GM19468 (cell line): Measurements from ENCODE around the gene VSIG2.

Experiments
- ATAC-seq: cut with Tn5 transposase; IDR thresholded peaks from one replicate; pipeline ENCODE4 v1.9.1; 2021; ENCODE audit warnings: mild to moderate bottlenecking, moderate library complexity, moderate number of reproducible peaks; ENCODE audit not compliant: unreplicated experiment; ENCODE audit errors: extremely low read depth

VSIG2 gene

DNA sequence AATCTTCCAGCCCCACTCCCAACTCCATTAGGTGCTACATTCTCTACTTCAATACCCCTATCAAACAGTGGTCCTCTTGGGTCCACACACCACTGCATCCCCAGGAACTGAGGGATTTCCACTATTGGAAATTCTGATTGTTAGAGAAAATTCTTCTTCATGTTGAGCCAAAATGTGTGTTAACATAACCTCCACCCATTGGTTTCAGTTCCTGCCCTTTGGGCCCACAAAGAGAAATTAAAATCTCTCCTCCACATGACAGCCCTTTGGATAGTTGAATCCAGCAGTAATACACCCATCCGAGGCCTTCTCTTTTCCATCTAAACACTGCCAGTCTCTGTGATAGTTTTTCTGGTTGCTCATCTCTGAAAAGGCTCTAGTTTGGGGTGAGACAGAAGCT, 2.1 kb downstream of the VSIG2 start:
- no peak for ATAC-seq

DNA sequence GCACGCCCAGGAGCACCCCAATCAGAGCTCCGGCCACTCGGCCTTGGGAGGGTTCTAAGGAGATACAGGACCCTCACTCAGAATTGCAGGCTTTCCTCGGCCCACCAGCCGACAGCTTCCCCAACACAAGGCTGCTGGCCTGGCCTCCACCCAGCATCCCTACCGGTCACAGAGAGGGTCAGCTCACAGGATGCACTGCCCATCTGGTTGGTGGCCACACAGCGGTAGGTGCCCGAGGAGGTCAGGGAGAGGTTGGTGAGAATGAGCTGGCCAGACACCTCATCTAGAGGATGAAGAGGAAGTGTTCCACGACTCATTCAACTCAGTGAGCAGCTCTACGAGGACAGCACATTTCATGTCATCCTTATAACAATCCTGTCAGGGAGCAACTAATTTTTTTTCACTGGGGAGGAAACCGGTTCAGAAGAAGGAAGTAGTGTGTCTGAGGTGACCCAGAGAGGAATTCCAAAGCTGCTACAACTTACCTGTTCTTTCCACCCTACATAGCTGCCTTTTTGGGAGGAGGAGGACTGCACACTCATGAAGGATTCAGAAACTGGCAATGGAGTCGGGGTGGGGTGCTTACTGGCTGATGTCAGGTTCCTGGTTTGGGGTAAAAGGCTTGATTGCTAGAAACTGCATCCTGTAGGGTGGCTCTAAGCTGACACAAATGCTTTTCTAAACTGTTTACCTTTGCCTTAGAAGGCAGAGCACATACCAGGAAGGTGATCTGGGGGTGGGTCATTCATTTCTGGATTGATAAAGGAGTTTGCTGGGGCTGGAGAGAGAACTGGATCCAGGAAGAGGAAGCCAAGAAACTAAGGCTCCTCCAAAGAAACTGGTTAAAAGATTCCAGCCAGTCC, 3.3 kb downstream of the VSIG2 start:
- no peak for ATAC-seq

DNA sequence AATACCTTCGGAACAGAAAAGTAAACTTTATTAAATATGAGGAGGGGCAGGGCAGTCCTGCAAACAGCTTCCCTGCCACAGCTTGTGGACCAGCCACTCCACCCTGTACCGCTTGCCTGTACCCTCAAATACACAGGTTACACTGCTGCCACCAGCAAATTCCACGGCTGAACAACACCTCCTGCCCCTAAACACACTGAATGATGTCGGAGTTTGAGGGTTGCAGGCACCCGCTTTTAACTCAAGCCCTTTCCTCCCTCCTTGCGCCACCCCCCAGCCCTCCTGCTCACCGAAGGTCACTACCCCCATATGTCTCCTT, 4.0 kb downstream of the VSIG2 start:
- no peak for ATAC-seq

DNA sequence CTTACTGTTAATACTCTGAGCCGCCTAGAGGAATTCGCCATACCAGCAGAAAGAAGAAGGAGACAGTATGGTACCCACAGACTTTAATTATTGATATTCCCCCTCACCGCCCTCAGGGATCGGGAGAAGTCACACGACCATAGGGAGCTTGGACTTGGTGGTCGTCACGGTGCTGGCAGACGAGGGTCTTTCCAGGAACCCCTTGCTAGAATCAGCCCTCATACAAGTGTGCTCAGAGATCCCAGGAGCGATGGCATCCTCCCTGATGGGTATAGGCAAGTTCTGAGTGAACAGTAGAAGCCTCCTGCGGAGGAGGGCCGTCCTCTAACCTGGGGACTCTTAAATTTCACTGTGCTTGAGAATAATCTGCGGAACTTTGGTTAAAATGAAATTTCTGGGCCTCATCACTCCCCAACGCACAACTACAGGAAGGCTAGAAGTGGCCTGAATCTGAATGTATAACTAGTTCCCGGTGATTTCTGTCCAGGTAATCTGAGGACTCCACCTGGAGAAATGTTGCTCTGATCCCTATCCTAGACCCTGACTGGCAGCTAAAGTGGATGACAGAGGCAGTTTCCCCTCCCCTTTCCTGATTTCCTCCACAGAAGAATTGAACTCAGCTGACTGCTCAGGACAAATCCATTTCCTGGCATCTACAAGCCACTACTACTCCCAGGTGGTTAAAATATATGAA, 4.5 kb downstream of the VSIG2 start:
- ATAC-seq, result no peak

DNA sequence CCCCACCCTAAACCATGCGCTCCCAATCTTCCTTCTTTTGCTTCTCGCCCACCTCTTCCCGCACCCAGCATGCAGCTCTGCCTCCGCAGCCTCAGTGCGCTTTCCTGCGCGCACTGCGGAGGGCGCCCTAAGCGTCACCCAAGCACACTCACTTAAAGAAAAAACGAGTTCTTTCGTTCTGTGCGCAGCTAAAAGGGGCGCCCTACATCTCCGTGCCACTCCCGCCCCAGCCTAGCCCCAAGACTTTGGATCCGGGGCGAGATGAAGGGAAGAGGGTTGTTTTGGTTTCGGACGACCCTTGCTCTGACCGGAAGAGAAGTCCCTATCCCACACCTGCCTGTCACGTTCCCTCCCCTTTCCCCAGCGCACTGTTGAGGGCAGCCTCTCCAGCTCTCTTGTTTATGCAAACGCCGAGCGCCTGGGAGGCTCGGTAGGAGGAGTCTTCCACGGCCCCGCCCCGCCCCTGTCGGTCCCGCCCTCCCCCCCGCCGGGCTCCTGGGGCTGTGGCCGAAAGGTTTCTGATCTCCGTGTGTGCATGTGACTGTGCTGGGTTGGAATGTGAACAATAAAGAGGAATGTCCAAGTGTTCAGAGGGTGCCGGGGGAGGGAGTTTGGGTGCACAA, 5.3 kb downstream of the VSIG2 start:
- peak; percentile 73 for ATAC-seq

DNA sequence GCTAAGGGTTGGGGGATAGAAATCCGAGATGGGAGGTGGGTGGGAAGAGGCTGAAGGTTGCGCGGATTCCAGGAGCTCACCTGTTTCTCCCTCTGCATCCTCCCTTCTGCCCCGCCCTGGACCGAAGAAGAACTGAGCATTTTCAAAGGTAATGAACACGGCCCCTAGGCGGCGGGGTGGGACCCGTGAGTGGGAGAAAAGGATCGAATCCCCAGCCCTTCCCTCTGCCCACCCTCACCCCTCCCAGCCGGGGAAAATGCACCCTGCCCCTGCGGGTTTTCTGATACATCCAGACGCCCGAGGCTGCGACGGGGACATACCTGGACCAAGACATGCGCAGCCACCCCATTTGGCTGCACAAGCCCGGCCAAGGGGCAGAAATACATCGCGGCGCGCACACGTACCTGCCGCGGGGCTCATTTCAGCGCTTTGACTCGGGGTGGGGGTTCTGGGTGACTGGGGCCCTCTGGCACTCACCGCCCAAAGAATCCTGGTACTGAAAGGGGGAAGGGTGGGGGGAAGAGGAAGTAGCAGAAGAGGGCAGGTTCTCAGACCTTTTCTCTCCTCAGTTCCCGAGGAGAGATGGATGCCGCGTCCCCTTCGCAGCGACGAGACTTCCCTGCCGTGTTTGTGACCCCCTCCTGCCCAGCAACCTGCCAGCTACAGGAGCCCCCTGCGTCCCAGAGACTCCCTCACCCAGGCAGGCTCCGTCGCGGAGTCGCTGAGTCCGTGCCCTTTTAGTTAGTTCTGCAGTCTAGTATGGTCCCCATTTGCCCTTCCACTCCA, 6.0 kb downstream of the VSIG2 start:
- no peak for ATAC-seq

DNA sequence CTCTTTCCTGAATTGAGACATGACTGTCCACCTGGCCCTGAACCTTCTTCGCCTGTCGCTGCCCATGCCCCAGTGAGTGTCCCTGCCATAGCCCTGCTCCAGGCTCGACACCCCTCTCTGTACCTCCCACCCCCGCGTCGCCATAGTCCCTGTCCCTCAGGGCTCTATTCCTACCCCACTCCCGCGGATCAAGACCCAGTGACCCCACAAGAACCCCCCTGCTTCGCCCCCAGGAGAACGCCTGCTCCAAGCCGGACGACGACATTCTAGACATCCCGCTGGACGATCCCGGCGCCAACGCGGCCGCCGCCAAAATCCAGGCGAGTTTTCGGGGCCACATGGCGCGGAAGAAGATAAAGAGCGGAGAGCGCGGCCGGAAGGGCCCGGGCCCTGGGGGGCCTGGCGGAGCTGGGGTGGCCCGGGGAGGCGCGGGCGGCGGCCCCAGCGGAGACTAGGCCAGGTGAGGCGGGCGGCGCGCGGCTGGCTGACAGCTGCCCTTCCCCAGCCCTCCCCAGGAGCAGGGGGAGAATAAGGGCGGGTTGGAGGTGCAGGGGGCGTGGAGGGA, 6.7 kb downstream of the VSIG2 start:
- ATAC-seq, result no peak

DNA sequence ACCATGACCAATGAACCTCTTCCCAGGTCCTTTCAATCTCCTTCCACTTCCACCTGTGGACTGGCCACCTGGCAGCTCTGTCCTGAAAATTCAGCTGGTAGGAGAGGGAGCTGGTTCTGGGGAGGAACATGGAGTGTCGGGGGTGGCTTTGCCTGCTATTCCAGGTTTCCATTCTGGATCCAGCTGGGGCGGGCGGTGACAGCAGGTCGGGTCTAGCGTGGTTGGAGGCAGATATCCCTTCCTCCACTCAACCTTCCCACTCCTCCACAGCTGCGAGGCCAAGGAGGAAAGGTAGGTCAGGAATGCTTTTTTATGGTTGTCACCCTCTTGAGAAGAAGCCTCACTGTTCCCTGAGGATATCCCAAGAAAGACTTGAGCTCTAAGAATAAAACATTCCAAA, 9.0 kb downstream of the VSIG2 start:
- ATAC-seq, result no peak

DNA sequence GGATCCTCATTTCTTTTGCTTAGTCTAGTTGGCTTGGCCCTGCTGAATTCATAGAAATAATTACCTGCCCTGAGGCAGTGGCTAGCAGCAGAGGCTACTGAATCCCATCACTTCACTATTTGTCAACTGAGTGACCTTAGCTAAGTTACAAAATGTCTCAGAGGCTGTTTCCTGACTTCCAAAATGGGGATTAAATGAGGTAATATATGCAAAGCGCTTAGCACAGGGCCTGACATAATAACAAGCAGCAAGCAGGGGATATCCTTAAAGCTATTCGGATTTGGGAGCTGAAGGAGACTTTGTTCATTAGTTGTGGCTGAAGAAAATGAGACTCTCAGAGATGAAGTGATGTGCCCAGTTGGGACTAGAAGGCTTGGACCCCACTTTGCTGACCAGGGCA, 9.5 kb downstream of the VSIG2 start:
- no peak for ATAC-seq

DNA sequence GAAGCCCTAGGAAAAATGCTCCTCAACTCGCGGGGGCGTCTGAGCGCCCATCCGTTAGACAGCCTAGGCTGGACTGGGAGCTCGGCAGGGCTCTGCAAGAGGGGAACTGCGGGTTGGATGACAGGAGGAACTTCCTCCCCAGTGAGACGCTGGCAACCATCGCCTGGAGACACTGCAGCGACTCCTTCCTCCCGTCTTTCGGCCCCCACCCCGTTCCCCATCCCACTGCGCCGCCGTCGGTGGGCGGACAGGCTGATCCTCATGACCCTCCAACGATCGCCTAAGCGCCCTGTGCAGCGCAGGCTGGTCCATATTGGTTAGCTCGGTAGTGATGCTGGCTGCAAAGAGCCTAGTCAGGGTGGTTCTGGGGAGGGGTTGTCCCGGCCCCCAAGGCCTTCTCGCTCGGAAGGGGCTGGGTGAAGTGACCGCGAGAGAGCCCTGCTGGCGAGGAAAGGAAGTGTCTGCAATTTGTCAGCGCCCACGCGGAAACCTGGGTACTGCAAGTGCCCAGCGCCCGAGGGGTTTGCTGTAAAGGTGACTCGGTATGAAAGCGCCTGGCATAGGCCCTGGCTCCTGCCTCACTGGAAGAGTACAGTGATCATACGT, 11.7 kb downstream of the VSIG2 start:
- ATAC-seq, result peak; percentile 19

DNA sequence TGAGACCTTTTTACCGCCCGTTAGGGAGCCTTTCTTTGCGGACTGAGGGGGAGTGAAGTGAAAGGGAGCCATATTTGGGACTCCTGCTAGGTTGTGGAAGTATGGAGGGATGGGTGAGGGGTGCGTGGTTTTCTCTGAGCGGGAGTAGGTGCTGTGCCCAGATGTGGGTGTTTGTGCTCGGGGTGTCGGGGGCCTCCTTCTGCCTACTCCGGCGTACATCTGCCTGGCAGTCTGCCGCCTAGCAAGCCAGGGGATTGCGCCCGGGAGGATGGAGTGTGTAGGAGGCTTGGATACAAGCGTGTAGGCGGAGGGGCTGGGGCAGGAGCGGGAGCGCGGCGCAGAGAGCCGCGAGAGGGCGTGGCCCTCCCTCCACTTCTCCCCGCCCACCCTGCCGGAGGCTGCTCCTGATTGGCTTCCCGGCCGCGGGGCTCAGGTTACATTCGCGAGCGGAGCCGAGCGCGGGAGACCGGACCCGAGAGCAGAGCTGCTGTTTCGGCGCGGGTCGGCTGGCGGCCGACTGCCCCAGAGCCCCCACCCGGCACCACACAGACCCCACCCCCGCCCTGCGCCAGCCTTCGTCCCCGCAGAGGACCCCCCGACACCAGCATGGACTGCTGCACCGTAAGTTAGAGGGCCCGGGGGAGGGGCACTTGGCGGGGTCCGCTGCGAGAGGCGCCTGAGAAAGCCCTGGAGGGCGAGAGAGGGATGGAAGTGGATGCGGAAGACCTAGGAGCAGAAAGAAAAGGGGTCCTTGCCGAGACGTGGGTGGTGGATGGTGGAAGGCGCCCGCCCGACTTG, 12.4 kb downstream of the VSIG2 start, which contains the start of gene NRGN:
Gene NRGN, plus strand, starts transcription at position 464 of the 798 bp plus-strand sequence. Its CDS starts 143 bp downstream, at position 607.
- peak; percentile 95 for ATAC-seq

DNA sequence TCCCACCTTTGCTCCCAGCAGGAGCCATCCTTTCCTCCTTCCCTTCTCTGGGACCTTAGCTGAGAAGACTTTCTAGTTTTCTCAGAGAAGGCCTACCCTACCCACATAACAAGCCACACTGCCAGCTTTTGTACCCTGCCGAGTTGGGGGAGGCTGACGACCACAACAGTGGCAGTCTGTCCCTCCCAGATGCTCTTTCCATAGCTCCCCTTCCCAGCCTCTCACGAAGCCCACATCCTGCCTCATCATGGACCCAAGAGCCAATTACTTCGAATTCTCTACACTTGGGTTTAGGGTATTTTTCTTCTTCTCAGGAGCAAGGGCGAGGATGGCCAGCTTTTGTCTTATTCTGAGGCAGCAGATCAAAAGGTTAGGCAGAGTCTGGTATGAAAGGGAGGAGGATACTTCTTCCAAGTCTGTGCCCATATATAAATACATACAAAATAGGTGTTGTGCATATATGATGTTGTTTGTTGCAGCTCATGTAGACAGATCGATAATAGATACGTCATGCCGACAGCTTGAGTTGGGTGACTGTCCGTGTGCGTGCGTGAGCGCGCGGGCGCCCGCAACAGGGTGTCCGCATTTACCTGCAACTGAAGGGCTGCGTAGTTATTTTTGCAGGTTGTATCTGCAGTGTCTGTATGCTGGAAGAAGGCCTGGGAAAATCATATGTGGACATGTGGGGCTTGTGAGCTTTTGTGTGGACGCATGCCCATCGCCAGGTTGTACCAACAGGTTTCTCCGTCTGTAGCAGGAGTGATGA, 13.2 kb downstream of the VSIG2 start:
- no peak for ATAC-seq

DNA sequence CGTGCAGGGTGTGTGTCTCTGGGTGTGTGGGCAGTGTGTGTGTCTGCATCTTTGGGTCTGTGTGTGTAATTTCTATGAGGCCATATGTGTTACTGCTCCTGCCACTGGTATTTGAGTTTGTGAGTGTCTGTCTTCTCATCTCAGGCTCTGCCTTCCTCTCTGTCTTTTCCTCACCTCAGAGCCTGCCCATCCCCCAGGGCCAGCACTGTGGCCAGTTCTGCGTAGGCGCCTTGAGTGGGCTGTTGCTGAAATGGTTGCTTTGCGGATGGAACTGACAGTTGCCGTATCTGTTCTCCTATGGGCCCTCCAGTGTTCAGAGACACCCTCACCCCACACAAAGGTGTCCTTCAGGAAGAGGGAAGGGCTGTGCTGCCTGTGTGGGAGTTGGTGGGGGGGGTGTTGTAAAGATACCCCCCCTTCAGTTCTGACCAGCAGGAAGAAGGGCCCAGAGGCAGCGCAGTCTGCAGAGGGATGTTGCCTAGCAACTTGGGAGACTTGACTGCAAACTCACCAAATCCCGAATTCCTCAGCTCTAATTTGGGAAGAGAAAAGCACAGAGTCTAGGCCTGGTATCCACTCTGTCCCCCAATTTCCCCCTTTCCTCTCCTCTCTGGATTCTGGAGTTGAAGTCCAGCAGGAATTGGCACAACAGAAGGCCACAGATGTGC, 14.3 kb downstream of the VSIG2 start:
- ATAC-seq, result no peak

DNA sequence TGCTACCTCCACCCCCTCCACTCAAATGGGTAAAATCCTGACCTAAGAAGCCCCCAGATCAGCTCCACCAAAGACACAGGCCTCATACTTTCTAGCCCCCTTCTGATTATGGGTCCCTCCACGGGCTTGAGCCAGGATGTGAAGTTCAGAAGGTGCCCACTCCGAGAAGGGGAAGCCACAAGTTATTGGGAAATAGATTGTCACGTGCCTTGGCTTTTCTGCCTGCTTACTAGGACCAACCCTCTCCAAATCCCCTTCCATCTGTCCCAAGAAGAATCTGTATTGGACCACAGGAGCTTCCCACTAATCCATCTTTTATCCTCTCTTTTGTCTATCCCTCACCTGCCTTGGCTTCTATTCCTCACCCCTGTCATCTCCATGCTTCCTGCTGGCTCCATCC, 15.3 kb downstream of the VSIG2 start:
- no peak for ATAC-seq

DNA sequence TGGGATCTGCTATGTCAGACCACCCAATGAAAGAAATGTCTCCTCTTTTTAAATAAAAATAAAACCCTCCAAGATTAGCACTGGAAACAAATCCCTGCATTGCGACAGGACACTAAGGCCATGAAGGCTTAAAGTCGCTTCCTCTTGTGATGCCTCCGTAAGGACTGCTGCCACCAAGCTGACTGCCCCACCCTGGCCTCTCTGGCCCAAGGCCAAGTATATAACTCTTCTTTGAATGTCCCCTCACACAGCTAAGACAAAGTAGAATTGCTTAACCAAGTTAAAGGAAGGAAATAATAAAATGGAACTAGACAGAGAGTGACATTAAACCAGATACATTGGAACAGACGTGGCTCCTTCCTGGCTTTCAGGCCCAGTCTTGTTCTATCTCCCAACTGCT, 19.8 kb downstream of the VSIG2 start:
- no peak for ATAC-seq

DNA sequence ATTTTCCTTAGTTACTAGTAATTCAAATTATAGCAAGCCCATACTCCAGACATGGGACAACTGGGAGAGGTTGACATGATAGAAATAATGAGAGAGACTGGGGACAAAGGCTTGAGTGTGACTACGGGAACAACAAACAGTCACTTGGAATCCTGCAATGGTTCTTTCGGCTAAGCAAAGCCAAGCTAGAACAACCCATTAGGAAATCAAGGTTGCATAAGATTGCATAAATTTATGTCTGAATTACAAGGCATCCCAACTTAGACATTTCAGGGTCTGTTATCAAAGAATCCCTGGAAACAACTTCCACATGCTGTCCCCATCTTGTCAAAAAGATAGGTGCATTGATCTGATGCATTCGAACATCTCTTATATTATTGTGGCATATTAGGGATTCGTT, 22.5 kb downstream of the VSIG2 start:
- no peak for ATAC-seq

DNA sequence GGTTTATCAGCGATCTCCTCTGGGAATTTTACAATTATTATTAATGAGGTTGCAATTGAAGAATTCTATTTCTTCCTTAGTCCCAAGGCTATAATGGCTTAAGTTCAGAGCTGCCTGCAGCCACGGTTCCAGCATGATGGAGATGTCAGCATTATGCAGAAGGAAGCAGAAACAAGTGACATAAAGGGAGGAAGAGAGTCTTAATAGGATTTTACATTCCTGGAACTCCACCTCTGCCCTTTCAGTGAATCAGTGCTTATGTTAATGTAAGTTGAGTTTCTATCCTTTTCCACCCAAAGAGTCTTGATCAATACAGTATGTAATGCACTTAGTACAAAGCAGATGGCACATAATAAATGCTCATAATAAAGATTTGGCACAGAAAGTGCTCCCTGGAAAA, 23.9 kb downstream of the VSIG2 start:
- ATAC-seq, result no peak

DNA sequence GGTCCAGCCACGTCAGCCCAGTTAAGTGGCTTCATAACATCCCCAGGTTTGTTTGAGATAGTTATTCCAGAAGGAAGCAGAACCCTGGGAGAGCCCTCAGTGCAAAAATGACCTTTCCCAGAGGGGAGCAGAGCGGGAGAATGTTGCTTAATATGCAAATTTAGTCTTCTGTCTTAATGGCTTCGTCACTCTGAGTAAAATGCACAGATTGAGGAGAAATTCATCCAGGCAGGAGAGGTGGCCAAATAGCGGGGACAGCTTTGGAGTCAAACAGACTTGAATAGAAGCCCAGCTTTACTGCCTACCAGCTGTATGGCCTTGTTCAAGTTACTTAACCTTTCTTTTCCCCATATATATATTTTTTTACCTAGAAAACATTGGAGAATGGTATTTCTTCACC, 24.6 kb downstream of the VSIG2 start:
- ATAC-seq, result no peak
